PC-3 (cell line): ENCODE measurements around the gene PIH1D1.

Experiments
- CTCF ChIP-seq: fragments of 300-600 bp; sonication (generic); conservative IDR thresholded peaks from 2 replicates; pipeline ENCODE4 v1.5.1; 2017; ENCODE audit warnings: antibody characterized with exemption, low read depth, mild to moderate bottlenecking, low read length
- EZH2 ChIP-seq: fragments of 300-600 bp; sonication (generic); IDR thresholded peaks from one replicate; pipeline ENCODE4 v1.6.1; 2017; ENCODE audit warnings: antibody characterized with exemption, mild to moderate bottlenecking, low read length; ENCODE audit not compliant: unreplicated experiment
- EZH2phosphoT487 ChIP-seq: fragments of 300-600 bp; sonication (generic); IDR thresholded peaks from 2 replicates; pipeline ENCODE4 v1.6.1; 2018; ENCODE audit warnings: mild to moderate bottlenecking, antibody characterized with exemption, low read length, borderline replicate concordance

- TF ChIP-seq CTCF (no peak), EZH2phosphoT487 (no peak), EZH2 (no peak)
Observed at GRCh38 chr19:49431330-49431749, 20.3 kb downstream of the PIH1D1 start.
